ENCODE data around the gene PUS10. TPM values are rescaled to one million over a fixed set of nuclear protein-coding genes. Genes with fewer than 3 reads are reported as not detected.

PUS10 gene
- polyA plus RNA-seq, 3 donors, result 2.0 to 3.0 (median 2.8) TPM

DNA sequence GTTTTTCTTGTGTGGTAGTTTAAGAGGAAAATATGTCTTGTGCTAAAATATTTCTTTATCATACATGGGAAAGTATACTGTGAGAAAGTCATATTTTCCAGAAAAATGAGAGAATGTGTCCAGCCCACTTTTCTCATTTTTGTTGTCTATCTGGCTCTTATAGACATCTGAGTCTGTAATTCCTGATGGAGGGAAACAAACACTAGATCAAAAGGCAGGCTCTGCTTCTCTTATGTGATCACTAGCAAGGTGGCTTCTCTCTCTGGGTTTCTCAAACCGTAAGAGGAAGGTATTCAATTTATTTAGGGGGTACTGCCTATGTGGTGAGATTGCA lies 40.5 kb downstream of the PUS10 start:
- peaks cover 2 to 6% of the 10 kb centered on the region in 2 donors for H3K36me3 Mint-ChIP-seq
- H3K4me1 Mint-ChIP-seq, result peaks cover 15% of the 10 kb centered on the region
- WGBS (ENCODE audit: insufficient coverage), result no CpG with 5 or more reads among the region's 1 CpG
- Histone ChIP-seq H3K4me3 (replicated peaks in 1 of 3; ENCODE audit: low read depth in 2 of 3, low read length in 3 of 3) (no peak overlapping the region), H3K9ac (ENCODE audit: insufficient read depth, low read length, poor library complexity, severe bottlenecking) (no peak overlapping the region), H4K20me1 (ENCODE audit: insufficient read depth, low read length) (no peaks in the 10 kb centered on the region), H3K79me2 (ENCODE audit: insufficient read depth, low read length) (no peaks in the 10 kb centered on the region), H2AFZ (ENCODE audit: insufficient read depth, low read depth, low read length, poor library complexity, severe bottlenecking) (no peak overlapping the region), H3K4me2 (replicated peaks; ENCODE audit: extremely low read depth, low read length, poor library complexity, severe bottlenecking) (no peak overlapping the region), H3K27ac (ENCODE audit: low read depth in 1 of 2, low read length in 2 of 2) (no peak overlapping the region), H3K4me1 (ENCODE audit: control insufficient read depth in 1 of 2, insufficient read depth in 2 of 2, low read length in 2 of 2) (peaks cover 7 to 14% of the 10 kb centered on the region in 2 donors), H3K27me3 (ENCODE audit: control insufficient read depth in 2 of 2, insufficient read depth in 2 of 2, low read length in 2 of 2) (no peaks in the 10 kb centered on the region), H3K36me3 (replicated peaks in 1 of 2; ENCODE audit: control insufficient read depth in 1 of 2, insufficient read depth in 2 of 2, low read length in 2 of 2) (no peaks in the 10 kb centered on the region), H3K9me3 (replicated peaks in 1 of 2; ENCODE audit: control insufficient read depth in 1 of 2, insufficient read depth in 1 of 2, low read length in 2 of 2) (no peaks in the 10 kb centered on the region)
- H3K9me3 Mint-ChIP-seq, result peaks cover 0 to 1% (median 0%) of the 10 kb centered on the region in 7 donors
- no peak for TF ChIP-seq CTCF (IDR thresholded peaks at IDR 0.05)
- H3K27ac Mint-ChIP-seq, result no peak overlapping the region
- intact Hi-C loops (cut with micrococcal nuclease), result no loop called here
- H3K27me3 Mint-ChIP-seq (ENCODE audit: low read depth in 3 of 3), result no peaks in the 10 kb centered on the region
- DNase-seq, result no peak
- H3K4me3 Mint-ChIP-seq, result no peak overlapping the region

DNA sequence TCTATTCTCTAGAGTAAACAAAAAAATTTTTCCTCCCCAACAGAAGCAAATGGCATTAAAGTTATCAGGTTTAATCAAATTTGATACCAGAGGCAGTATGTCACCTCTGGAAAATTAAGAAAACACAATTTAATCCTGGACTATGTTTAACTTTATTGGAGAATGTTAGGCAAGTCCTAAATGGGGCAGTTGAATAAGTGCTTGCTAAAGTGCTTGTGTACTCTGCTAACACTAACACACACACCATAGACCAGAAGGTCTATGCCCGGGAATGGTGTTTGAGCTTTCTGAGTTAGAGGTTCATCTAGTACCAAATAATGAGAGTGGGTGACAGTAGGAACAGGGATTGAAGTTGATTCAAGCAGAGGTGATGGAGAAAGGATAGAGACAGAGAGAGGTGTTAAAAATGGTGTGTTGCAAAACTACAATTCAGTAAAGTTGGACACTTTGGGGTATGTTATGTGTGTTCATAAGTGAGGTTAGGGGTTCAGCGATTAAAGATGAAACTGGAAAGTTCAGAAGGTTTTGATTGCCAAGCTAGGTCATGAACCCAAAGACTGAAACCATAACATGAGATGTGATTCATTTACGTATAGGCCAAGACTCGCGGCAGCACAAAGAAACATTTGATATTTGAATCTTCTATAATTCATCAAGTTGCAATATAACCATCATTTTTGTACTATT lies 41.0 kb downstream of the PUS10 start:
- intact Hi-C loops (cut with micrococcal nuclease), result no loop called here
- no peak overlapping the region for H3K27ac Mint-ChIP-seq
- H3K27me3 Mint-ChIP-seq (ENCODE audit: low read depth in 3 of 3), result no peaks in the 10 kb centered on the region

More for the DNA sequence above, 41.0 kb downstream of the PUS10 start:
- Mint-ChIP-seq H3K4me1 (peaks cover 15% of the 10 kb centered on the region), H3K9me3 (peaks cover 0 to 1% (median 0%) of the 10 kb centered on the region in 7 donors), H3K36me3 (peaks cover 3 to 6% of the 10 kb centered on the region in 2 donors), H3K4me3 (no peak overlapping the region)
- H3K79me2 ChIP-seq (ENCODE audit: insufficient read depth, low read length), result no peaks in the 10 kb centered on the region
- no peaks in the 10 kb centered on the region for H4K20me1 ChIP-seq (ENCODE audit: insufficient read depth, low read length)
- DNase-seq, result no peak
- H2AFZ ChIP-seq (ENCODE audit: insufficient read depth, low read depth, low read length, poor library complexity, severe bottlenecking), result no peak overlapping the region
- H3K9ac ChIP-seq (ENCODE audit: insufficient read depth, low read length, poor library complexity, severe bottlenecking), result no peak overlapping the region
- no peaks in the 10 kb centered on the region for H3K36me3 ChIP-seq (replicated peaks in 1 of 2; ENCODE audit: control insufficient read depth in 1 of 2, insufficient read depth in 2 of 2, low read length in 2 of 2)
- H3K27ac ChIP-seq (ENCODE audit: low read depth in 1 of 2, low read length in 2 of 2), result no peak overlapping the region
- no peaks in the 10 kb centered on the region for H3K27me3 ChIP-seq (ENCODE audit: control insufficient read depth in 2 of 2, insufficient read depth in 2 of 2, low read length in 2 of 2)
- peaks cover 7 to 14% of the 10 kb centered on the region in 2 donors for H3K4me1 ChIP-seq (ENCODE audit: control insufficient read depth in 1 of 2, insufficient read depth in 2 of 2, low read length in 2 of 2)
- WGBS (ENCODE audit: insufficient coverage), result 40% methylated on average over 1 of the region's 5 CpGs
- H3K4me2 ChIP-seq (replicated peaks; ENCODE audit: extremely low read depth, low read length, poor library complexity, severe bottlenecking), result no peak overlapping the region
- no peak for TF ChIP-seq CTCF (IDR thresholded peaks at IDR 0.05)
- H3K9me3 ChIP-seq (replicated peaks in 1 of 2; ENCODE audit: control insufficient read depth in 1 of 2, insufficient read depth in 1 of 2, low read length in 2 of 2), result no peaks in the 10 kb centered on the region
- no peak overlapping the region for H3K4me3 ChIP-seq (replicated peaks in 1 of 3; ENCODE audit: low read depth in 2 of 3, low read length in 3 of 3)

Measured in CD14-positive monocyte (primary cell).